Vagina (tissue), 2 donors: Measurements from ENCODE around the gene EMID1. TPM values are rescaled to one million over a fixed set of nuclear protein-coding genes. Genes with fewer than 3 reads are reported as not detected.

ENCODE experiments used
- DNase-seq, 2 donors: peaks; one replicate each; pipeline ENCODE4 v3.0.0-alpha.2; 2017; ENCODE audit errors: extremely low spot score in 2 of 2
- H3K27ac ChIP-seq: fragments of 200-600 bp; sonication (generic); one replicate; pipeline ENCODE4 v1.5.1; 2019
- H3K27me3 ChIP-seq: fragments of 200-600 bp; sonication (generic); one replicate; pipeline ENCODE4 v1.5.1; 2019
- H3K36me3 ChIP-seq, 2 donors: fragments of 200-600 bp; sonication (generic); one replicate each; pipeline ENCODE4 v1.5.1; 2017 to 2019
- H3K4me1 ChIP-seq: fragments of 200-600 bp; sonication (generic); one replicate; pipeline ENCODE4 v1.5.1; 2019
- H3K4me3 ChIP-seq, 2 donors: fragments of 200-600 bp; sonication (generic); 1 replicate in 1 of 2; 2 replicates in 1 of 2; pipeline ENCODE4 v1.5.1; 2016 to 2019
- H3K9me3 ChIP-seq: fragments of 200-600 bp; sonication (generic); one replicate; pipeline ENCODE4 v1.5.1; 2019
- POLR2A ChIP-seq, 2 donors: fragments of 450-650 bp; IDR thresholded peaks; one replicate each; pipeline ENCODE4 v1.6.1; 2017; ENCODE audit warnings: antibody characterized with exemption in 2 of 2, mild to moderate bottlenecking in 2 of 2, moderate library complexity in 2 of 2
- POLR2AphosphoS5 ChIP-seq, 2 donors: sonication (generic); formaldehyde crosslinking; IDR thresholded peaks; one replicate each; pipeline ENCODE4 v1.9.0; 2017; ENCODE audit warnings: antibody characterized with exemption in 2 of 2, mild to moderate bottlenecking in 2 of 2, low read depth in 1 of 2; ENCODE audit not compliant: insufficient read depth in 1 of 2
- intact Hi-C: fragments of 100-400 bp; cut with DNase I; formaldehyde crosslinking; loops from one replicate; pipeline ENCODE4 v1.15.1; 2023
- total RNA-seq: library from RNA; depleted of rRNA; stranded (reverse); fragments of >200 nt; gene quantifications from one replicate; pipeline ENCODE4 v1.2.3, GENCODE V29; 2016
- TF ChIP-seq, protein P1 (sequence below), 3 experiments: fragments of 450-650 bp in 2 of 3; fragments of 200-600 bp in 1 of 3; sonication (generic) in 1 of 3; IDR thresholded peaks; one replicate each; pipeline ENCODE4 v1.5.1; 2017 to 2019; ENCODE audit warnings: antibody characterized with exemption in 3 of 3, mild to moderate bottlenecking in 2 of 3, moderate library complexity in 2 of 3

Gene EMID1
- total RNA-seq, 1 donor from 2014 or later, result 2.5 TPM

GRCh38 chr22:29158546-29158945, 47.1 kb upstream of the EMID1 start:
- Histone ChIP-seq H3K4me1 (peaks cover 9% of the 10 kb centered on the region), H3K9me3 (no peaks in the 10 kb centered on the region), H3K27me3 (no peaks in the 10 kb centered on the region), H3K27ac (no peak overlapping the region), H3K4me3 (no peak overlapping the region), H3K36me3 (no peaks in the 10 kb centered on the region)
- DNase-seq, result no peak
- intact Hi-C loops, result no loop called here
- TF ChIP-seq, protein P1, sequence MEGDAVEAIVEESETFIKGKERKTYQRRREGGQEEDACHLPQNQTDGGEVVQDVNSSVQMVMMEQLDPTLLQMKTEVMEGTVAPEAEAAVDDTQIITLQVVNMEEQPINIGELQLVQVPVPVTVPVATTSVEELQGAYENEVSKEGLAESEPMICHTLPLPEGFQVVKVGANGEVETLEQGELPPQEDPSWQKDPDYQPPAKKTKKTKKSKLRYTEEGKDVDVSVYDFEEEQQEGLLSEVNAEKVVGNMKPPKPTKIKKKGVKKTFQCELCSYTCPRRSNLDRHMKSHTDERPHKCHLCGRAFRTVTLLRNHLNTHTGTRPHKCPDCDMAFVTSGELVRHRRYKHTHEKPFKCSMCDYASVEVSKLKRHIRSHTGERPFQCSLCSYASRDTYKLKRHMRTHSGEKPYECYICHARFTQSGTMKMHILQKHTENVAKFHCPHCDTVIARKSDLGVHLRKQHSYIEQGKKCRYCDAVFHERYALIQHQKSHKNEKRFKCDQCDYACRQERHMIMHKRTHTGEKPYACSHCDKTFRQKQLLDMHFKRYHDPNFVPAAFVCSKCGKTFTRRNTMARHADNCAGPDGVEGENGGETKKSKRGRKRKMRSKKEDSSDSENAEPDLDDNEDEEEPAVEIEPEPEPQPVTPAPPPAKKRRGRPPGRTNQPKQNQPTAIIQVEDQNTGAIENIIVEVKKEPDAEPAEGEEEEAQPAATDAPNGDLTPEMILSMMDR (IDR thresholded peaks at IDR 0.05), result no peak
- no peak for TF ChIP-seq POLR2AphosphoS5 (IDR thresholded peaks at IDR 0.05; ENCODE audit: insufficient read depth in 1 of 2, low read depth in 1 of 2)
- TF ChIP-seq POLR2A (IDR thresholded peaks at IDR 0.05), result no peak

DNA sequence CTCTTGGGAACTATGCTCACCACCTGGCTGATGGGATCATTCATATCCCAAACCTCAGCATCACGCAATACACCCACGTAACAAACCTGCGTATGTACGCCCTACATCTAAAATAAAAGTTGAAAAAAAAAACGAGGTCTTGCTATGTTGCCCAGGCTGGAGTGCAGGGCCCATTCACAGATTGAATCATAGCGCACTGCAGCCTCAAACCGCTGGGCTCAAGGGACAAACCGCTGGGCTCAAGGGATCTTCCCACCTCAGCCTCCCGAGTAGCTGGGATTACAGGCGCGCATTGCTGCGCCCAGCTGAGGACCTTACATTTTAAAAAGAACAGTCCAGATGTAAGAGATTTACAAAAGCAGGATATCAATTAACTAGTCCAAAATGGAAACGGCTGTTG, 41.9 kb upstream of the EMID1 start:
- no peak for TF ChIP-seq POLR2AphosphoS5 (IDR thresholded peaks at IDR 0.05; ENCODE audit: insufficient read depth in 1 of 2, low read depth in 1 of 2)
- TF ChIP-seq POLR2A (IDR thresholded peaks at IDR 0.05), result no peak
- TF ChIP-seq, protein P1 (IDR thresholded peaks at IDR 0.05), result no peak
- Histone ChIP-seq H3K4me3 (no peak overlapping the region), H3K36me3 (no peaks in the 10 kb centered on the region), H3K9me3 (no peaks in the 10 kb centered on the region), H3K27me3 (no peaks in the 10 kb centered on the region), H3K27ac (no peak overlapping the region), H3K4me1 (no peaks in the 10 kb centered on the region)
- peak in 1 of 2 donors; percentile 13 for DNase-seq
- intact Hi-C loops, result no loop called here

- Histone ChIP-seq H3K27me3 (no peaks in the 10 kb centered on the region), H3K9me3 (no peaks in the 10 kb centered on the region), H3K36me3 (no peaks in the 10 kb centered on the region), H3K4me1 (no peaks in the 10 kb centered on the region), H3K4me3 (no peak overlapping the region), H3K27ac (no peak overlapping the region)
- intact Hi-C loops, result no loop called here
- DNase-seq, result peak in 1 of 2 donors; percentile 42
- TF ChIP-seq POLR2A (IDR thresholded peaks at IDR 0.05) (no peak), POLR2AphosphoS5 (IDR thresholded peaks at IDR 0.05; ENCODE audit: insufficient read depth in 1 of 2, low read depth in 1 of 2) (no peak)
- TF ChIP-seq, protein P1 (IDR thresholded peaks at IDR 0.05), result no peak
Observed at GRCh38 chr22:29165321-29166060, 40.2 kb upstream of the EMID1 start.

DNA sequence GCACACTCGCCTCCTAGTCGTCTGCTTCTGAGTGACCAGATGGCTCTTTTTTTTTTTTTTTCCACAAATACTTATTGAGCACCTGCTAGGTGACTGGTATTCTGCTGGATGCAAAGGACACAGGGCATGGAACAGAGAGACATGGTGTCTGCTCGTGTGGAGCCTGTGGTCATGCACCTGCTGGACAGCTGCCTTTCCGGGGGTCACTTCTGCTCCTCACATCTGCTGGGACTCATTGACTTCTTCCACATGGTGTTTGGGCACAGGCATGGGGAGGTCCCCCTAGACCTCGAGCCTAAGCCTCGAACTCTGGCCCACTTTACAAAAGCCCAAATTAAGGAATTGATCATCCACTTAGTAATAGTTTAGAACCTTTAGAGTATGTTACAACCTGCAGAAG, 39.5 kb upstream of the EMID1 start:
- Histone ChIP-seq H3K36me3 (no peaks in the 10 kb centered on the region), H3K27ac (no peak overlapping the region), H3K27me3 (no peaks in the 10 kb centered on the region), H3K4me3 (no peak overlapping the region), H3K9me3 (no peaks in the 10 kb centered on the region), H3K4me1 (no peaks in the 10 kb centered on the region)
- DNase-seq, result no peak
- intact Hi-C loops, result no loop called here
- TF ChIP-seq POLR2A (IDR thresholded peaks at IDR 0.05) (no peak), POLR2AphosphoS5 (IDR thresholded peaks at IDR 0.05; ENCODE audit: insufficient read depth in 1 of 2, low read depth in 1 of 2) (no peak)
- TF ChIP-seq, protein P1 (IDR thresholded peaks at IDR 0.05), result no peak
